ENCODE results near the gene KLK14.
A peak's percentile ranks its signal among the peaks of the same experiment; 100 is the strongest.

Gene KLK14

GRCh38 chr19:51096473-51097165 is 13.9 kb upstream of the KLK14 start:
- DNase-seq (ENCODE audit: low read depth), result no peak

GRCh38 chr19:51094696-51095279 is 12.1 kb upstream of the KLK14 start:
- H3K4me3 ChIP-seq (ENCODE audit: low read depth, low read length), result no peak overlapping the region
- peak; percentile 83 for TF ChIP-seq CTCF (IDR thresholded peaks at IDR 0.05; ENCODE audit: low read depth, low read length, missing control alignments)
- DNase-seq (ENCODE audit: low read depth), result no peak

More at GRCh38 chr19:51096473-51097165, 13.9 kb upstream of the KLK14 start:
- peak; percentile 38 for TF ChIP-seq CTCF (IDR thresholded peaks at IDR 0.05; ENCODE audit: low read depth, low read length, missing control alignments)
- H3K4me3 ChIP-seq (ENCODE audit: low read depth, low read length), result no peak overlapping the region

GRCh38 chr19:51093510-51094345 is 11.0 kb upstream of the KLK14 start:
- DNase-seq (ENCODE audit: low read depth), result no peak
- no peak for TF ChIP-seq CTCF (IDR thresholded peaks at IDR 0.05; ENCODE audit: low read depth, low read length, missing control alignments)
- H3K4me3 ChIP-seq (ENCODE audit: low read depth, low read length), result no peak overlapping the region

- DNase-seq (ENCODE audit: low read depth), result no peak
- TF ChIP-seq CTCF (IDR thresholded peaks at IDR 0.05; ENCODE audit: low read depth, low read length, missing control alignments), result no peak
- no peak overlapping the region for H3K4me3 ChIP-seq (ENCODE audit: low read depth, low read length)
Measured at GRCh38 chr19:51093101-51093500, 10.4 kb upstream of the KLK14 start.

GRCh38 chr19:51091895-51092873 is 9.5 kb upstream of the KLK14 start:
- TF ChIP-seq CTCF (IDR thresholded peaks at IDR 0.05; ENCODE audit: low read depth, low read length, missing control alignments), result no peak
- H3K4me3 ChIP-seq (ENCODE audit: low read depth, low read length), result no peak overlapping the region
- no peak for DNase-seq (ENCODE audit: low read depth)

- H3K4me3 ChIP-seq (ENCODE audit: low read depth, low read length), result no peak overlapping the region
- no peak for TF ChIP-seq CTCF (IDR thresholded peaks at IDR 0.05; ENCODE audit: low read depth, low read length, missing control alignments)
- DNase-seq (ENCODE audit: low read depth), result no peak
Measured at GRCh38 chr19:51091126-51091525, 8.4 kb upstream of the KLK14 start.
